PC-3 (cell line): Measurements from ENCODE around the gene C1orf21. TPM values are rescaled to one million over a fixed set of nuclear protein-coding genes. Genes with fewer than 3 reads are reported as not detected.
A peak's percentile ranks its signal among the peaks of the same experiment; 100 is the strongest.

Experiments
- ATAC-seq: fragments of 200-7000 bp; cut with Tn5 transposase; 2 replicates; pipeline ENCODE4 v1.9.1; 2020; ENCODE audit warnings: mild to moderate bottlenecking, moderate library complexity
- BruUV-seq: library from RNA; stranded (reverse); fragments of 400-500 nt; replicated peaks from 2 replicates; lab custom pipeline; 2021; lab: Mats Ljungman, UMichigan
- CTCF ChIA-PET: fragments of 300-600 bp; sonication (Branson Sonifier 250); formaldehyde crosslinking; loops from one replicate; lab custom pipeline; 2022; ENCODE audit warnings: antibody characterized with exemption; lab: Charles Lee
- POLR2A ChIA-PET: fragments of 300-600 bp; sonication (Branson Sonifier 250); formaldehyde crosslinking; loops from one replicate; lab custom pipeline; 2022; ENCODE audit warnings: antibody characterized with exemption; ENCODE audit not compliant: unreplicated experiment; lab: Charles Lee
- DNase-seq: peaks from one replicate; pipeline ENCODE4 v3.0.0-alpha.2; 2015
- H2AFZ ChIP-seq: fragments of 300-600 bp; sonication (generic); 2 replicates; pipeline ENCODE4 v1.6.0; 2016; ENCODE audit warnings: antibody characterized with exemption, low read length
- H3F3A ChIP-seq: fragments of 300-600 bp; sonication (generic); one replicate; pipeline ENCODE4 v1.6.0; 2017; ENCODE audit warnings: antibody characterized with exemption, low read length, control low read depth, mild to moderate bottlenecking; ENCODE audit not compliant: unreplicated experiment
- H3K27ac ChIP-seq: fragments of 300-600 bp; sonication (generic); 2 replicates; pipeline ENCODE4 v1.5.1; 2016; ENCODE audit warnings: mild to moderate bottlenecking, low read length
- H3K27me3 ChIP-seq: fragments of 300-600 bp; sonication (generic); 2 replicates; pipeline ENCODE4 v1.6.1; 2016; ENCODE audit warnings: low read length, mixed read lengths
- H3K36me3 ChIP-seq: fragments of 300-600 bp; sonication (generic); 2 replicates; pipeline ENCODE4 v1.6.1; 2016; ENCODE audit warnings: low read depth, mixed run types, low read length, mixed read lengths
- H3K4me1 ChIP-seq: fragments of 300-600 bp; sonication (generic); 2 replicates; pipeline ENCODE4 v1.5.1; 2016; ENCODE audit warnings: low read length; ENCODE audit not compliant: insufficient read depth
- H3K4me2 ChIP-seq: fragments of 300-600 bp; sonication (generic); 2 replicates; pipeline ENCODE4 v1.6.0; 2016; ENCODE audit warnings: low read length
- H3K4me3 ChIP-seq: fragments of 300-600 bp; sonication (generic); 2 replicates; pipeline ENCODE4 v1.5.1; 2016; ENCODE audit warnings: mild to moderate bottlenecking, low read length, mixed read lengths
- H3K79me2 ChIP-seq: fragments of 300-600 bp; sonication (generic); 2 replicates; pipeline ENCODE4 v1.6.1; 2017; ENCODE audit warnings: low read length, mixed read lengths
- H3K9ac ChIP-seq: fragments of 300-600 bp; sonication (generic); 2 replicates; pipeline ENCODE4 v1.6.0; 2016; ENCODE audit warnings: mild to moderate bottlenecking, low read length
- H3K9me2 ChIP-seq: fragments of 300-600 bp; sonication (generic); replicated peaks from 2 replicates; pipeline ENCODE4 v1.6.1; 2016; ENCODE audit warnings: mixed run types, low read length, mixed read lengths
- H3K9me3 ChIP-seq: fragments of 300-600 bp; sonication (generic); 2 replicates; pipeline ENCODE4 v1.6.1; 2016; ENCODE audit warnings: low read length, mixed read lengths
- H4K20me1 ChIP-seq: fragments of 300-600 bp; sonication (generic); 2 replicates; pipeline ENCODE4 v1.6.1; 2016; ENCODE audit warnings: low read length, mixed read lengths
- EZH2 ChIP-seq: fragments of 300-600 bp; sonication (generic); IDR thresholded peaks from one replicate; pipeline ENCODE4 v1.6.1; 2017; ENCODE audit warnings: antibody characterized with exemption, mild to moderate bottlenecking, low read length; ENCODE audit not compliant: unreplicated experiment
- EZH2phosphoT487 ChIP-seq: fragments of 300-600 bp; sonication (generic); IDR thresholded peaks from 2 replicates; pipeline ENCODE4 v1.6.1; 2018; ENCODE audit warnings: mild to moderate bottlenecking, antibody characterized with exemption, low read length, borderline replicate concordance
- intact Hi-C: fragments of 100-400 bp; cut with micrococcal nuclease; formaldehyde crosslinking; loops from 2 replicates; pipeline ENCODE4 v1.9.0; 2023
- total RNA-seq: library from RNA; depleted of rRNA; stranded (reverse); fragments of >200 nt; gene quantifications from 2 replicates; pipeline ENCODE4 v1.2.3, GENCODE V29; 2014
- TF ChIP-seq, protein P1 (sequence below): fragments of 300-600 bp; sonication (generic); conservative IDR thresholded peaks from 2 replicates; pipeline ENCODE4 v1.5.1; 2017; ENCODE audit warnings: antibody characterized with exemption, low read depth, mild to moderate bottlenecking, low read length

The C1orf21 gene
- total RNA-seq, 1 experiment from 2014 or later: 1.3 TPM

DNA sequence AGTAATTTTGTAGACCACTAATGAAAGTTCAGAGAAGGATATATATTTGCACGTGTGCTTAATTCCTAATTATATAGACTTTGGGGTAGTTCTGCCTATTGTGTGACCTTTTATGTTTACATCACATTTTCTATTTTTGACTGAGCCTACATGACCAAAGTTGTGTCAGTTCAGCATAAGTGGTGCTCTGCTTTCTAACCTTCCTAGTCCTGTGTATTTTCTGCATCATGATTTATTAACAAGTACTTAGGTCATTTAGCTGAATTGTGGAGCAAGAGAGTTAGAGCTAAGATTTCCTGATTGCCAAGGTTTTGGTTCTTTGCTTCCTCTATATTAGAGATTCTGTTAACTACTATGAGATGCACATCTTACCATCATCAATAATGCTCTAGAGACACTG lies 176.0 kb downstream of the C1orf21 start:
- Histone ChIP-seq H3K4me1 (no peaks in the 10 kb centered on the region), H2AFZ (no peak overlapping the region), H3F3A (no peaks in the 10 kb centered on the region), H4K20me1 (no peaks in the 10 kb centered on the region), H3K9ac (no peak overlapping the region), H3K4me2 (no peak overlapping the region), H3K27me3 (no peaks in the 10 kb centered on the region), H3K9me2 (no peaks in the 10 kb centered on the region), H3K36me3 (no peaks in the 10 kb centered on the region), H3K4me3 (no peak overlapping the region), H3K27ac (no peak overlapping the region), H3K9me3 (no peaks in the 10 kb centered on the region), H3K79me2 (no peaks in the 10 kb centered on the region)
- intact Hi-C loops: loop anchor here (5.0 to 10.0 kb wide), 4 partner anchors 102 to 488 kb away; partner anchors contain the start of gene C1orf21
- DNase-seq: no peak
- no TSS peak for BruUV-seq
- ChIA-PET CTCF (interaction anchor here (1.3 kb wide), 1 partner anchor 101 kb away, joined by 4 read pairs; no protein-coding TSS in a partner anchor), POLR2A (no interaction called here)
- no peak for ATAC-seq
- no peak for TF ChIP-seq EZH2phosphoT487
- TF ChIP-seq EZH2: no peak
- TF ChIP-seq, protein P1, sequence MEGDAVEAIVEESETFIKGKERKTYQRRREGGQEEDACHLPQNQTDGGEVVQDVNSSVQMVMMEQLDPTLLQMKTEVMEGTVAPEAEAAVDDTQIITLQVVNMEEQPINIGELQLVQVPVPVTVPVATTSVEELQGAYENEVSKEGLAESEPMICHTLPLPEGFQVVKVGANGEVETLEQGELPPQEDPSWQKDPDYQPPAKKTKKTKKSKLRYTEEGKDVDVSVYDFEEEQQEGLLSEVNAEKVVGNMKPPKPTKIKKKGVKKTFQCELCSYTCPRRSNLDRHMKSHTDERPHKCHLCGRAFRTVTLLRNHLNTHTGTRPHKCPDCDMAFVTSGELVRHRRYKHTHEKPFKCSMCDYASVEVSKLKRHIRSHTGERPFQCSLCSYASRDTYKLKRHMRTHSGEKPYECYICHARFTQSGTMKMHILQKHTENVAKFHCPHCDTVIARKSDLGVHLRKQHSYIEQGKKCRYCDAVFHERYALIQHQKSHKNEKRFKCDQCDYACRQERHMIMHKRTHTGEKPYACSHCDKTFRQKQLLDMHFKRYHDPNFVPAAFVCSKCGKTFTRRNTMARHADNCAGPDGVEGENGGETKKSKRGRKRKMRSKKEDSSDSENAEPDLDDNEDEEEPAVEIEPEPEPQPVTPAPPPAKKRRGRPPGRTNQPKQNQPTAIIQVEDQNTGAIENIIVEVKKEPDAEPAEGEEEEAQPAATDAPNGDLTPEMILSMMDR: no peak

DNA sequence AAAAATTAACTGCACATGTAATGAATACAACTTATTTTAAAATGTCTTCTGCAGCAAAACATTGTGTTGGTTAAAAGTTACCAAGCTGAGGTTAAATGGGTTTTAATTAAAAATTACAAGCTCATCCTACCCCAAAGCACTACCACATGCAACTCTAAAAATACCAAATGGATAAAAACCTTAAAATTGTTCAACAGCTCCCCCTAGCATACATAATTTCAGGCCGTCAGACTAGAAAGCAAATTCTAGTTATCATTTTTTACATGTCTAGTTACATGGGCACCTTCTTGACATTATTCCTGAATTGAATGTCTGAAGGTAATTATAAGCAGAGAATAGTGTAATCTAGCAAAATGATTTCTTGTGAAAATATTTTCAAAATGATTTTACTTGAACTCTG lies 176.5 kb downstream of the C1orf21 start:
- Histone ChIP-seq H3K9ac (no peak overlapping the region), H3K79me2 (no peaks in the 10 kb centered on the region), H3K4me1 (no peaks in the 10 kb centered on the region), H3F3A (no peaks in the 10 kb centered on the region), H3K4me3 (no peak overlapping the region), H3K4me2 (no peak overlapping the region), H3K27ac (no peak overlapping the region), H3K9me2 (no peaks in the 10 kb centered on the region), H4K20me1 (no peaks in the 10 kb centered on the region), H3K36me3 (no peaks in the 10 kb centered on the region), H3K27me3 (no peaks in the 10 kb centered on the region), H2AFZ (no peak overlapping the region), H3K9me3 (no peaks in the 10 kb centered on the region)
- DNase-seq: peak; percentile 47
- ChIA-PET POLR2A (no interaction called here), CTCF (interaction anchor here (1.3 kb wide), 1 partner anchor 100 kb away, joined by 4 read pairs; no protein-coding TSS in a partner anchor)
- TF ChIP-seq, protein P1: peak; percentile 68
- TF ChIP-seq EZH2phosphoT487 (no peak), EZH2 (no peak)
- ATAC-seq: no peak
- BruUV-seq: no TSS peak
- intact Hi-C loops: loop anchor here (5.0 to 10.0 kb wide), 4 partner anchors 101 to 489 kb away; partner anchors contain the start of gene C1orf21

- ATAC-seq (no peak), DNase-seq (no peak)
- Histone ChIP-seq H3K9me3 (no peaks in the 10 kb centered on the region), H3K4me2 (no peak overlapping the region), H3K9ac (no peak overlapping the region), H2AFZ (no peak overlapping the region), H3K9me2 (no peaks in the 10 kb centered on the region), H3K36me3 (no peaks in the 10 kb centered on the region), H3K4me3 (no peak overlapping the region), H3F3A (no peaks in the 10 kb centered on the region), H3K79me2 (no peaks in the 10 kb centered on the region), H3K4me1 (no peaks in the 10 kb centered on the region), H3K27ac (no peak overlapping the region), H4K20me1 (no peaks in the 10 kb centered on the region), H3K27me3 (no peaks in the 10 kb centered on the region)
- BruUV-seq: no TSS peak
- CTCF ChIA-PET: no interaction called here
- intact Hi-C loops: loop anchor here (10.0 kb wide), 3 partner anchors 98 to 492 kb away; no protein-coding TSS in a partner anchor
- POLR2A ChIA-PET: no interaction called here
- TF ChIP-seq, protein P1: no peak
- TF ChIP-seq EZH2phosphoT487 (no peak), EZH2 (no peak)
Observed at GRCh38 chr1:184567009-184567408, 180.2 kb downstream of the C1orf21 start.
